NCI-H1694 treated with DMSO at 0.1 percent for 48 hours (cell line): Measurements from ENCODE around the gene SPAG6.
"Not testable (repeated sequence)": the region's sequence is repeated elsewhere in the genome, so short reads cannot be mapped to it uniquely, and the experiment has no call there.

Experiments used
- DNase-seq: peaks from one replicate; lab custom pipeline; 2025; lab: John Stamatoyannopoulos, UW

SPAG6 gene

DNA sequence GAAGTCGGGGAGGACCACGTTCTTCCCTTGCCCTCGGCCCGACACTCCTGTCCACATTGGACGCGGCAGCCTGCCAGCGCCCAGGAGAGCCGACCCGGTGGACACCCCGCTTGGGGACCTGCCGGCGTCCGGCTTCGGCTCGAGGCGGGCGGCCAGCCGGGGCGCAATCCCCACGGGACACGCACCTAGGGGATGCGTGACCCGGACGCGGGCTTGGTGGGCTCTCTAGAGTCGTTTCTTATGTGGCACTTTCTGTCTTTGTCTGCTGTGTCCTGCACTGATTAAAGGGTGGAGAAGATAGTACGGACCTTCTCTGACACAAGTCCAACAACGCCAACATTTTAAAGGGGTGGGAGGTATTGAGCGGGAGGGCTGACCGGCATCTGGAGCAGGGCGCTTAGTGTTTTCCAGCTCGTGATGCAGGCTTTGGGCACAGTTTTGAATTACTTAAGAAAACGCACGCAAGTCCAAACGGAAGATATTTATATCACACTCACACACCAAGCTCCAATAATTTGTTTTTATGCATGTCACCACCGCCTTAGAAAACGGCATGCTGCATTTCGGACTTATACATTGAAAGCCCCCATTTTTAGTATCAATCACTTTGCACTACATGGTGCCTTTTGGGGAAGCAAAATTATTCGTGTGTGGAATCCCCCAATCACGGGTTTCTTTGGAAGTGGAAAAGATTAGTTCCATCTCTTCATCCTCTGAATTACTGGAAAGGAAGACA, 3.9 kb upstream of the SPAG6 start:
- DNase-seq, result no peak

DNA sequence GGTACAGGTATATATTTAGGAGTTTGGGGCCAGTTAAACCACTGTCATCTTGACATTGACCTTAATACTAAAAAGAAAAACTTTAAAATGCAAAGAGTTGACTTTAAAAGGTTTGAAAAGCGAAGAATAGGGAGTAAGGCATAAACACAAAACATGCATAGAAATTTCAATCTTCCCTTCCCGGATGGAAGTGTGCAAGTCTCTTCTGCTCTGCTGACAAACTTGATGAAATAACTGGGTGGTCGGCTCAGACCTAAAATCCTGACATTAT, 3.4 kb upstream of the SPAG6 start:
- no peak for DNase-seq

DNA sequence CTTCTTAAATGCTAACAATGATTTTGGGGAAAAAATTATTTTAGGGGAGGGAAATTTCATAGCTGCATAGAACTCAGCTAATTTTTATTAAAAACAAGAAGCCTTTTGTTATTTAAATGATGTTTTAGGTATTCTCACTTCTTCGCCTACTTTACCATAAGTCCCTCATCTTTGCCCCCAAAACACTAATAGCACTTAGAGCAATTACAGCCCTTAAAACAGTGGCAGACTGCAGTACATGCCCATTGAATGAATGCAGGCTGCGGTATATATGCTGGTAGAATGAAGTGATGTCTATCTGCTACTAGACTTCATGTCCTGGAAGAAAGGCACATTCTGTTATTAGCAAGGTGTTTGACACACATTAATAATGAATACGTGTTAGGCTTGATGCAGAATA, 2.9 kb upstream of the SPAG6 start:
- DNase-seq, result no peak

DNA sequence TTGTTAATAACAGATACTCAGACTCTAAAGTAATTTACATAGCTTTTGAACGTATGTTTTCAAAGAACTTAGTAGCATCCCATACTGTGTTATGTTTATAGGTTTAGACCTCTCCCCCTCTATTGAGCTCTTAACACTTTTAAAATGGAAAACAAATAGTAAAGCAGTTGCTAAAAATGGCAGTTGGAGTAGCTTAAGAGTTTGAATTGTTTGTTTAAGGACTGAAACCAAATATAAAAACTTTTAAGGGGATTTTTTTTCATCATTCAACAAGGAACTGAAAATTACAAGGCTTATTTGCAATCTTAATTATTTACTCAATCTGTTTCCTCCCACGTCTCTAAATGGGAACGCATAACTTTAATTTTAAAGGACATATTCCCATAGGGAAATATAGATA, 1.6 kb upstream of the SPAG6 start:
- DNase-seq, result no peak

DNA sequence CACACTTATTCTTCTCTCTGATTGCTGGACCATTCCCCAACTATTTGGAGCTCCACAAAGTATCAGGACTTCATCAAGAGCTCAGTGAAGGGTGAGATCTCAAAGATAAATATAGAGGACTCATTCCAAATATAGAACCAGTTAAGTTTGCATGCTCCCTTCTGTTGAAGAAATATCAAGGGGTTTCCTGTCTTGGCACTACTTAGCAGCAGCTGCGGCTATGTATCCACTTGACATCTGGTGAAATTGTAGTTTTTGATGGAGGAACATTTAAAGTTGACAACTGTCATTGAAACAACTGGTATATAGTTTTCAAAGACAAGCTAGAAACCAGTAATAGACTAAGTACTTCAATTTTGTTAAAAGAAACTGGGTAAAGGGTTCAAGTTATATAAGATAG, 1.0 kb upstream of the SPAG6 start:
- no peak for DNase-seq

DNA sequence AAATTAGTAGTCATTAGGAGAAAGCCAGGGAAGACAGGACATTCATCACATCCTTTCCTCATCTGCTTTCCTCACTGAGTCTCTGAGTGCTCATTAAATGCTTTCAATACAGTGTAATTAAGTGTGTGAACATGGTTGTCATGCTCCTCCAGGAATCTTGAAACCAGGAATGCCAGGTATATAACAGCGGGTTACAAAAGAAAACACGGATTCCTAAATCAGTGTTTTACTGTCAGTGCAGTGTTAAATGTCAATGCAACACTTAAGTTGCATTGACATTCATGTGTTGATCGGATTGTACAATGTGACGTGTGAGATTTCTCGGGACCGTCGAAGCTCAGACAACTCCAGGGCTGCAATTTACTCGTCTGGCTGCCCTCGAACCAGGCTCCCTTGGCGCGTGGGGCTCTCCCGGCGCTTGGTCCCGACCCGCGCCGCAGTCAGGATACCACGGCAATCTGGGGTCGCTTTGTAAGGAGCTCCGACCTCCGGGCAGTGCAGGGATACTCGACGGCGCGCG, 455 bp upstream of the SPAG6 start:
- no peak for DNase-seq

DNA sequence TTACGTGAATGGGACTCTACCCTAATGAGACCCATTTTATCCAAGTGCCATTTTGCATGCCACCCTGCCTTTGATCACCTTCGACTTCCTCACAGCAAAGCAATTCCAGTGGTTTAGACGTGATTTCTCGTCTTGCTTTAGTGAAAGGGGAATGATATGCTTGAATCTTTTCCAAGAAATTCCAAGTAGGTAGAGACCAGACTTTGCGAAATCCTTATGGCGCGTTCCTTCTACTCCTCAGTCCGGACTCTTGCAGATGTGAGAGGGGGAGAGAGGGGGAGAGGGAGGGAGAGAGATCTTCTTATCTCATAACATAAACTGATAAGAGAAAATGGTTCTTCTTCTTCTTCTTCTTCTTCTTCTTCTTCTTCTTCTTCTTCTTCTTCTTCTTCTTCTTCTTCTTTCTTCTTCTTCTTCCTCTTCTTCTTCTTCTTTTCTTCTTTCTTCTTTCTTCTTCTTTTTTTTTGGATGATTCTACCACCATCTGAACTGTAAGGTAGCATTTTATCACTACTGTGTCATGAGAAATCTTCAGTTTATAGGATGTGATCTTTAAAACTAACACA, 883 bp downstream of the SPAG6 start:
- no peak for DNase-seq

DNA sequence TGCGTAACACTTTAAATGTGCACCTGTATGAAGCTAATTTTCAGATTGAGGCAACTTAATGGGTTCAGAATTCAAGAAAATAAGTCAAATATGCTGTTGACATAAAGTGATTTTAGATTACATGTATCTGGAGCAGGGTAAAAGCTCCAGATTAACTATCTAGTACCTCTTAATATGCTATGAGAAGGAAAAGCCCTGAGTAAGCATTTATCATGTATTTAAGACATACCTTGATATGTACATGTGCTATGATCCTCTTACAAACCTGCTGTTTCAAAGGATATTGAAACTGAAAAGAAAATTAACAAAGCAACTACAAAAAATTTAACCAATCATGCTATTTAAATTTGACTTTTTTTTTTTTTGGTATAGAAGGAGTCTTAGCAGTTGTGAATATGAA, 4.5 kb downstream of the SPAG6 start:
- no peak for DNase-seq

DNA sequence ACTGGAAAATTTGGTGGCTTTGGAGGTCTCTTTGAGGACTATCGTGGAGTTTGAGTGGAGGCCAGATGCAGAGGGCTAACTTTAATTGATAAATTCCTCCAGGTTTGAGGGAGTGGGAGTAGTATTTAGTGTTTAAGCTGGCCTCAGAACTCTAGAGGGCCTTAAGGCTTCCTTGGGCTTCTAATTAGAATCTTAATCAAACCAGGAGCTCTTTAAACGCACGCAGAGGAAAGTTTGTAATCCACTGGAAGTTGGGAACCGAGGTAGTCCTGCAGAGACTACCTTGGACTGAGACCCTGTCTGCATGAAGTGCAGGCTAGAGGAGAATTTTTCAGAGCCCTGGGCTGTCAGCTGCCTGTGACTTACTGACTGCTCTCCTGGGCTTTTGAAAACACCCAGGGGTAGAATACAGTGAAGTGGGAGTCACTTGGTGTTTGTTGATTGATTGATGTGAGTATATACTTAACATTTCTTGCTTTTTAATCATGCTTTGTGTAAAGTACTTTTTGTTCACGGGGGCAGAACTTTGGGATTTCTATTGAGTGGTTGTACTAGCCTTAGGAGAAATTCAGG, 5.9 kb downstream of the SPAG6 start:
- no peak for DNase-seq

DNA sequence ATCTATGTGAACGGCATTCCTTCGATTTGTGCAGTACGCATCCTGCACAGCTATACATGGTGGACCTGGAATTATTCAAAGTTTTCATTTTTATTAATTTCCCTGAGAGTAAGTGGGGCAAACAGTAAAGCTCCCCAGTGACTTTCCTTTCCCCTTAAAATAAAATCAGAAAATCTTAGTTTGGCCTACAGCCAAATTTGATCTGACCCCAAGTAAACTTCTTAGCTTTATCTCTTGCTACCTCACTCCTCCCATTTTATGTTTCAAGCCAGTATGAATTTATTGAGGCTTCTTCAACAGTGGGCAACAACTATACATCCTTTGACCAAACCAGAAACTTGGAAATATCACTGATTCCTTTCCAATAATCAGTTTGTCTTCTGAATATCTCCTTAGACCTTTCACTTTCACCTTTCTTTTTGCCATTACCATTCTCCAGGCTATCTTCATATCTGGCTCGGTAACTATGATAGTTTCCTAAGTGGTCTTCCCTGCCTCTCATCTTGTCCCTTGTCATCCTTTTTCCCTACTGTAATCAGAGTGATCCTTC, 11.1 kb downstream of the SPAG6 start:
- DNase-seq, result no peak

DNA sequence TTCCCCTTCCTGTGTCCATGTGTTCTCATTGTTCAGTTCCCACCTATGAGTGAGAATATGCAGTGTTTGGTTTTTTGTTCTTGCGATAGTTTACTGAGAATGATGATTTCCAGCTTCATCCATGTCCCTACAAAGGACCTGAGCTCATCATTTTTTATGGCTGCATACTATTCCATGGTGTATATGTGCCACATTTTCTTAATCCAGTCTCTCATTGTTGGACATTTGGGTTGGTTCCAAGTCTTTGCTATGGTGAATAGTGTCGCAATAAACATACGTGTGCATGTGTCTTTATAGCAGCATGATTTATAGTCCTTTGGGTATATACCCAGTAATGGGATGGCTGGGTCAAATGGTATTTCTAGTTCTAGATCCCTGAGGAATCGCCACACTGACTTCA, 12.5 kb downstream of the SPAG6 start:
- DNase-seq, result not testable (repeated sequence)

DNA sequence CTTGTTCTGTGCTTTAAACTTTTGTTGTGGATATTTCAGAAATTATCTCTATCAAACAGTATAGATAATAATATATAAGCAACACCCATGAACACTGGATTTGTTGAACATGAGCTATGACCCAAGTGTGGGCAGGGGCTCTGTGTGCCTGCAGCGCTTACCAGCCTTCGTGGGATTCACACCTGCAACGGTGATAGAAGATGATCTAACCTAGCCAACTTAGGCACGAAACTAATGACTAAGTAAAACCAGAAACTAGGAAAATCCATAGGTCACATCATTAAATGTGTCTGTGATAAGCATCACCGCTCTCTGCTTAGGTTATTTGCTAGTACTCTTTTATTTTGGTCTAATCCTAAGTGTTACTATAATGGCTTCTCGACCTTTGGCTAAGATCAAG, 18.0 kb downstream of the SPAG6 start:
- no peak for DNase-seq

DNA sequence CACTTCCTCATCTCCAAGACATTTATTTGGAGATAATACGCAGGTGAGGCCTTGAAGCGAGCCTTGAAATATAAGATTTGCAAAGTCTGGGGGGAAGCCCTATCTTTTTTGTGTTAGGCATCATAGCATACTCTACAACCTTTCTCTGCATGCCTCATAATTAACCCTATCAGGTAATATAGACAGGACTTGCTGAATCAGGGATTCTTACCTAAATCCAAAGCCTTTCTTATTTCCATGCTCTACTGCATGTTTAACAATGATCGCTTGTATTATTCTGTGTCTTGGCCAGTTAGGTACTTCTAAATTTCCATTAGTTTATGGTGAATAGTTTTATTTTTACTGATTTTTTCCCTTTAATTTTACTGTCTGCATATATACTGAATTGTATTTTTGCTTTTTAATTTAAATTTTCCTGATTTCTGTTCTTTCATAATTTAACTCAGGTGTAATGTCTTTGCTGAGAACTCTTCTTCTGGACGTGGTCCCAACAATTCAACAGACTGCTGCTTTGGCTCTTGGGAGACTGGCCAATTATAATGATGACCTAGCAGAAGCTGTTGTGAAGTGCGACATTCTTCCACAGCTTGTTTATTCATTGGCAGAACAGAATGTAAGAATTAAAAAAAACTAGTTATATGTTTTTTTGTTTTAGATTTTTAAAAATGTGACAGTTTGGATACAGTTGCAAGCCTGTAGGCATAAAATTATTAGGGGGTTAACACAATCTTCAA, 19.3 kb downstream of the SPAG6 start:
- DNase-seq, result no peak

DNA sequence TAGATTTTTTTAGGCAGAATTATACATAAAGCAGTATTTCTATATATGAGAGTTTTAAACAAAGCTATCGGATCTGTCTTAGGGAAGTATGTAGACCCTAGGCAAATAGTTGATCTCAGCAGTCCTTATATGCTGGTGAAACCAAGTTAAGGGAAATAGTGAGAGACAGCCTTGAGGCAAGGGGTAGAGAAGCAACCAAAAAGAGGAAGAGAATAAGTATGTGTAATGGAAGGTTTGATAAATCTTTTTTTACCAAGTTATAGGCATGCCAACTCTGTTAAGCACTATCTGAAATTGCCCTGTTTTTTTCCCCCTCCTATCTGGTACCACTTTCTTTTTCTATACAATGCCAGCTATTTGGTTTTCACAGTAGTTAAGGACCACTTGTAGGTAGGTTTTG, 19.9 kb downstream of the SPAG6 start:
- no peak for DNase-seq

DNA sequence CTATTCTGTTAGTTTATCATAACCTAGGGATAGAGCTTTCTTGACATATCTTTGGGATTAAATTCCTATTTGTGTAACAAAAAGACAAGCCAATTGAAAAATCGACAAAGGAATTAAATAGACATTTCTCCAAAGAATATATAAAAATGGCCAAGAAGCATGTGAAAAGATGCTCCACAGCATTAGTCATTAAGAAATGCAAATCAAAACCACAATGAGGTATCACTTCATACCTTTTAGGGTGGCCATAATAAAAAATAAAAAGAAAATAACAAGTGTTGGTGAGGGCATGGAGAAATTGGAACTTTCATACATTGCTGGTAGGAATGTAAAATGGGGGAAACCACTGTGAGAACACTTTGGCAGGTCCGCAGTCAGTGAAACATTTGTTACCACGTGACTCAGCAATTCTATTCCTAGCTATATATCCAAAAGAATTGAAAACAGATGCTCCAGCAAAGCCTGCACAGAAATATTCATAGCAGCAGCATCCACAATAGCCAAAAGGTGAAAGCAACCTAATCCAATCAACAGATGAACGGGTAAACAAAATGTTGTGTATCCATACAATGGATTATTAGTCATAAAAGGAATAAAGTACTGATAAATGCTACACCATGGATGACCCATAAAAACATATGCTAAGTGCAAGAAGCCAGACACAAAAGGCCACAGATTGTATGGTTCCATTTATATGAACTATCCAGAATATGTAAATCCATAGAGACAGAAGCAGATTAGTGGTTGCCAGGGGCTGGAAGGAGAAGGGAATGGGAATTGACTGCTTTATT, 20.5 kb downstream of the SPAG6 start:
- no peak for DNase-seq

DNA sequence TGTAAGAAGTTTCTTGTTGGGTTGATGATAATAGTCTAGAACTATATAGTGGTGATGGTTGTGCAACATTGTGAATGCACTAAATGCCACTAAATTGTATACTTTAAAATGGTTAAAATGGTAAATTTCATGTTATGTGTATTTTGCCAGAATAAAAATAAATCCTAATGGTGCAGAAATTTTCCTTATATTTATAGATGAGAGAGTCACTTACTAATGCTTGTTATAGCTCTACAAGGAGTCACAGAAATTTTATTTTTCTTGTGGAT, 21.1 kb downstream of the SPAG6 start:
- no peak for DNase-seq

DNA sequence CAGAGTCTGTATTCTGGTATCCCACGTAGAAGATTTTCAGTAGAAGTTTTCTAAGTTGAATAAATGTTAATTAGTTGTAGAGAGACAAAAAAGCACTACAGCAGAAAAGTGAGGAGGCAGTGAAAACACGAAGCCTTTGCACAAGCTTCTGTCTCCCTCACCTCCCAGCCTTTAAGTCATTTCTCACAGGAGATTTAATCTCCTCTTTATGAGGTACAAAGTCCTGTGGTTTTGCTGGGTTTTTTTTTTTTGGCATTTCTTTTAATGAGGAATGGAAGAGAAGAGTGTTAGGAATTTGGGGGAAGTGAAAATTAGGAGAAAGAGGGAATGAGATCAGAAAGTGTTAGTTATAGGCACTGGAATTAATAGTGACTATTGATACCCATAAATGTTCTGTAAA, 21.5 kb downstream of the SPAG6 start:
- DNase-seq, result no peak

DNA sequence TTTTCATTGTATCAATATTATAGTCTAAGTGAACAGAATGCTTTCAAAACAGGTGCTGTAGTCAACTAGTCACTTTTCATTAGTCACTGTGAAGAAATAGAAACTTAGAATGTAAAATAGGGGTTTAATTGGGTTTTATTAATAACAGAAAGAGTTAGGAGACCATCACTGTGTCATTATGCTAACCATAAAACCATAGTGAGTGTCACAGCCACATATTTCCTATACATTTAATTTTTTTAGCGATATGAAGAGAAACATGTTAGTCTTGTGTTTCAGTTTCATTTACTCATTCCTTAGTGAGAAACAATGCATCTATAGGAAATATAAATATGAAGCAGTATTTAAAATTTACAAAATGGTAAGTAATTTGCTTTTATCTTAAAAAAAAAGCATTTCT, 22.2 kb downstream of the SPAG6 start:
- no peak for DNase-seq

DNA sequence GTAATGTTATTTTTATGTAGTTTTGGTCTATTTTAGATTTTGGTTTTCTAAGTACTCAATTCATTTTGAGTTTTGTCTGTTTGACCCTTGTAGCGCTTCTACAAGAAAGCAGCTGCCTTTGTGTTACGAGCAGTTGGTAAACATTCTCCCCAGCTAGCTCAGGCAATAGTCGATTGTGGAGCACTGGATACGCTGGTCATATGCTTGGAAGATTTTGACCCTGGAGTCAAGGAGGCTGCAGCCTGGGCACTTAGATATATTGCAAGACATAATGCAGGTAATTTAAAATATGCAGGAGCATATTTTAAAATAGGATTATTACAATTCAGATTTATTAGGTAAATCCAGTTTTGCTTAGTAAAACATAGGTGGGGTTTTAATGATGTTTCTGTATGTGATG, 23.1 kb downstream of the SPAG6 start:
- DNase-seq, result no peak

DNA sequence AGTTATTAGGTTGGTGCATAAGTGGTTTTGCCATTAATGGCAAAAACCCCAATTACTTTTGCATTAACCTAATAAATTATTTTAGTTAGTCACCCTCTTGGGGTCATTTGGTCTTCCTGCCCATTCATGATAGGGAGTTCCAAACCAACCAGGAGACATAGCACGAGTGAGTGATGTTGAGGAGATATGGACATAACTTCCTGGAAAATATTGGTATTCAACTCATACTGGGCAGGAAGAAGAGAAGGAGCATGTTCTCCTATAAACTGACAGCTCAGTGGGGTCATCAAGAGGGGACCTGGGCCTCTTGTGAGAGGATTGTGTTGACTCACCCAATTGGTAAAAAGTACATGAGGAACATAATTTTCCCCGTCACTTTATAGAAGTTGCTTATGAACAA, 23.7 kb downstream of the SPAG6 start:
- no peak for DNase-seq

DNA sequence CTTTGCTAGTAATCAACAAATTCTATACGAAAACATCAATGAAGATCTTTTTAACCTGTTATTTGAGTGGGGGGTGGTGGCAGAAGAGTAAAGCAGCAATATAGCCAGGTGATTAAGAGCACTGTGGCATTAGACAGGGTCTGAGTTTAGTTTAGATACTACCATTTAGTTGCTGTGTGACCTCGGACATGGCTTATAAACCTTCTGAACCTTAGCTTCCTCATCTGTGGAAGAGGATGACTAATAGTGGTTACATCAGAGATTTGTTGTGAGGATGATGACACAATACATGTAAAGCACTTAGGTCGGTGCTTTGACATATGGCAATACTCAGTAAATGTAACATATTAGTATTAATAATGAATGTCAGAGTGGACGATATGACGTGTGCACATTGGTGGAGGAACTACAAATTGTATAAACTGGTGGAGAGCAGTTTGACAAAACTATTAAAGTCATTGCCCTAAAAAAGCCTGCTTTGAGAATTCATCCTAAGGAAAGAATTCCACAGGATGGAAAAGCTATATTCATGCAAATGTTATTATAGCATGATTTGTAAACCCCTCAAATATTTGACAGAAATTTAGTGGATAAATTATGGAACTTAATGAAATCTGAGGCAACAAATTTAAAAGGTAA, 24.3 kb downstream of the SPAG6 start:
- no peak for DNase-seq

DNA sequence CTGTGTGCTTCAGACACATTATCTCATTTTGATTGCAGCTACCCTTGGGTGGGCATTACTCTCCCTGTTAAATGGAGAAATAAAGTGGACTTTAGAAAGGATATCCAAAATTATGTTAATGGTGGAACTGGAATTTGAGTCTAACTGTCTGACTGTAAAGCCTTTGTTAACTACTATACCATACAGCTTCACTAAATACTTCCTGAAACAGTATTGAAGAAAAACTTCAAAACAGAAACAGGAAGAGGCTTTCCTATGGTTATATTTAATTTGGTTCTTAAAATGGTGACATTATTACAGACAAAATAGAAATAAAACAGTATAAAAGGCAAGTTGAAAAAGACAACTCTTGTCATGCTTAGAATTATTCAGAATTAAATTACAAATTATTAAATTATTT, 25.0 kb downstream of the SPAG6 start:
- no peak for DNase-seq
